Measurements from ENCODE around the gene AATK. TPM values are rescaled to one million over a fixed set of nuclear protein-coding genes. Genes with fewer than 3 reads are reported as not detected.

AATK gene
- polyA plus RNA-seq, 1 donor (not counting 4 experiments of a cell fraction or from before 2014, with no cell fraction given) = 0.16 TPM

- DNase-seq (ENCODE audit: low read depth, low spot score) (no peak), FAIRE-seq (no peak)
- Histone ChIP-seq H3K4me3 (ENCODE audit: control insufficient read depth in 2 of 3, extremely low read depth in 1 of 3, insufficient read depth in 2 of 3, low read depth in 1 of 3, low read length in 3 of 3) (no peak overlapping the region), H4K20me1 (ENCODE audit: control insufficient read depth, extremely low read depth, insufficient read depth, low read length) (no peaks in the 10 kb centered on the region), H3K4me2 (ENCODE audit: control insufficient read depth, extremely low read depth, insufficient read depth, low read depth, low read length) (no peak overlapping the region), H3K9me1 (ENCODE audit: control insufficient read depth, extremely low read depth, insufficient read depth, low read length) (no peaks in the 10 kb centered on the region), H3K79me2 (ENCODE audit: control insufficient read depth, insufficient read depth, low read length) (no peaks in the 10 kb centered on the region), H3K36me3 (ENCODE audit: control insufficient read depth in 2 of 2, extremely low read depth in 1 of 2, insufficient read depth in 2 of 2, low read length in 2 of 2) (peaks cover 0 to 5% of the 10 kb centered on the region in 2 experiments), H3K9me3 (ENCODE audit: control insufficient read depth, low read depth, low read length) (no peaks in the 10 kb centered on the region), H3K27me3 (ENCODE audit: control insufficient read depth, extremely low read depth, insufficient read depth, low read length) (no peaks in the 10 kb centered on the region), H2AFZ (ENCODE audit: control insufficient read depth, low read length) (no peak overlapping the region), H3K27ac (ENCODE audit: control insufficient read depth, insufficient read depth, low read length) (no peak overlapping the region), H3K9ac (ENCODE audit: control insufficient read depth, extremely low read depth, insufficient read depth, low read length) (no peak overlapping the region), H3K4me1 (ENCODE audit: control insufficient read depth, extremely low read depth, insufficient read depth, low read length) (no peaks in the 10 kb centered on the region)
- dilution Hi-C loops (cut with MboI; ENCODE audit: extremely low pct_ligation_motif_present, low sequenced_read_pairs) = no loop called here
- TF ChIP-seq CTCF (optimal IDR thresholded peaks at IDR 0.05 in 1 of 3, IDR thresholded peaks at IDR 0.05 in 1 of 3, conservative IDR thresholded peaks at IDR 0.05 in 1 of 3; ENCODE audit: extremely low read depth in 1 of 3, insufficient read depth in 2 of 3, low read length in 3 of 3) (no peak), EZH2 (IDR thresholded peaks at IDR 0.05; ENCODE audit: low read length) (no peak)
Observed at GRCh38 chr17:81206657-81207056, 40.6 kb upstream of the AATK start.

GRCh38 chr17:81206166-81206565 is 40.1 kb upstream of the AATK start:
- Histone ChIP-seq H3K4me1 (ENCODE audit: control insufficient read depth, extremely low read depth, insufficient read depth, low read length) (no peaks in the 10 kb centered on the region), H4K20me1 (ENCODE audit: control insufficient read depth, extremely low read depth, insufficient read depth, low read length) (no peaks in the 10 kb centered on the region), H3K4me2 (ENCODE audit: control insufficient read depth, extremely low read depth, insufficient read depth, low read depth, low read length) (no peak overlapping the region), H3K79me2 (ENCODE audit: control insufficient read depth, insufficient read depth, low read length) (no peaks in the 10 kb centered on the region), H2AFZ (ENCODE audit: control insufficient read depth, low read length) (no peak overlapping the region), H3K9ac (ENCODE audit: control insufficient read depth, extremely low read depth, insufficient read depth, low read length) (no peak overlapping the region), H3K27me3 (ENCODE audit: control insufficient read depth, extremely low read depth, insufficient read depth, low read length) (no peaks in the 10 kb centered on the region), H3K9me3 (ENCODE audit: control insufficient read depth, low read depth, low read length) (no peaks in the 10 kb centered on the region), H3K9me1 (ENCODE audit: control insufficient read depth, extremely low read depth, insufficient read depth, low read length) (no peaks in the 10 kb centered on the region), H3K27ac (ENCODE audit: control insufficient read depth, insufficient read depth, low read length) (no peak overlapping the region), H3K4me3 (ENCODE audit: control insufficient read depth in 2 of 3, extremely low read depth in 1 of 3, insufficient read depth in 2 of 3, low read depth in 1 of 3, low read length in 3 of 3) (no peak overlapping the region), H3K36me3 (ENCODE audit: control insufficient read depth in 2 of 2, extremely low read depth in 1 of 2, insufficient read depth in 2 of 2, low read length in 2 of 2) (peaks cover 0 to 5% of the 10 kb centered on the region in 2 experiments)
- dilution Hi-C loops (cut with MboI; ENCODE audit: extremely low pct_ligation_motif_present, low sequenced_read_pairs) = no loop called here
- FAIRE-seq (no peak), DNase-seq (ENCODE audit: low read depth, low spot score) (no peak)
- TF ChIP-seq EZH2 (IDR thresholded peaks at IDR 0.05; ENCODE audit: low read length) (no peak), CTCF (optimal IDR thresholded peaks at IDR 0.05 in 1 of 3, IDR thresholded peaks at IDR 0.05 in 1 of 3, conservative IDR thresholded peaks at IDR 0.05 in 1 of 3; ENCODE audit: extremely low read depth in 1 of 3, insufficient read depth in 2 of 3, low read length in 3 of 3) (no peak)

Data from keratinocyte (primary cell).